Measurements from ENCODE around the gene NDUFA8.
A peak's percentile ranks its signal among the peaks of the same experiment; 100 is the strongest.

The NDUFA8 gene

DNA sequence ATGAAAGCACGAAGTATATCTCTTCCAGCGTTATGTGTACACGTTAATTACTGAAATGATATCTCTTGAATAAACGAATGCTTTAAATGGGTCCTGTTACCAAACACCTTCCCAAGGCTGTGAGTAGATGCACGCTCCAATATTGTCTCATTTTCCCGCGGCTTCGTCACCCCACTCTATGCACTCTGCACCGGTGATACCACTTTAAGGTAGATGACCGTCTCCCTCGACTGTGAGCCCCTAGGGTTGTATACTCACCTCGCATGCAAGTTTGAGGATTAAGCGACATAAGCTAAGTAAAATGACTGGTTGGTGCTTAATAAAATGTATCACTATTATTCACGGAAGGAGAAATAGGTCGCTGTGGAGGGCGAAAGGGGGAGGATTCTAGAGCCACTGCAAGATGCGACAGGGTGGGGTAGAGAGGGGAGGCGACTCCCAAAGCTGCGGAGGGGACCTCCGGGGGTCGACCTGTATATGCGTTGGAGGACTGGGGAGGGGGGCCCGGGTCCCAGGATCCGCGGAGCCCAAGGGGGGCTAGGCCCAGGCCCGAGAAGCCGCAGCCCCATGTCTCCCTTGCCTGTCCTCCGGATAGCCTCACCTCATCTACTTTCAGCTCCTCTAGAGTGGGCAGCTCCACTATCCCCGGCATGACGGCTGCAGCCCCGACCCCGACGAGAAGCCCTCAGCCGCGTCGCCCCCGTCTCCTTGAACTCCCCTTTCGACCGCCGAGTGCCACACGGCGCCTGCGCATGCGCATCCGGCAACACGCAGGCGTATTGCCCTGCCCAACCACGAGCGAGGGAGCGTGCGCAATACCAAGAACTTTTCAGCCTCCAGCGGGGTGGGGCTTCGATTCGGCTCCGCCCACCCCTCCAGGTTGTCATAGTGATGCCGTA lies at the start of gene NDUFA8, which contains the start of gene MORN5:
Gene NDUFA8 (minus strand): TSS at position 754 of the 899 bp plus-strand sequence. CDS start 102 bp downstream, at position 652.
Gene MORN5 (plus strand): TSS at position 883 of the 899 bp plus-strand sequence. CDS start 65 bp downstream, outside the sequence.
- DNase-seq, result peak; percentile 98

DNA sequence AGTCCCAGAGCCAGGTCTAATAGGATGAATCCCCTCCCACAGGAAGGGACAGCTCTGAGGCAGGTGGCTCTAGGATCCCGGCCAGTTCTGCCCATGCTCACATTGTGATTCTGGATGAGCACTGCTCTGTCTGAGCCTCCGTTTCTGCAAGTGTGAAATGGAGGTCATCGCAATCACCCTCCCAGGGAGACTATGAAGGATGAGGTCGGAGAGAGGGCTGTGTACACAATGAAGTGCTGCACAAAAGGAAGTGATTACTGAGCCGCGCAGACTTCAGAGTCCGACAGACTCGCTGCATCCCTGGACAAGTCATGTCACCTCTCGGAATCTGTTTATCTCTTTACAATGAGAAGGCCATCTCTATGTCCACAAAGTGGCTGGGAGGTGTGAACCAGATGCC lies 47.5 kb upstream of the NDUFA8 start:
- DNase-seq, result no peak

DNA sequence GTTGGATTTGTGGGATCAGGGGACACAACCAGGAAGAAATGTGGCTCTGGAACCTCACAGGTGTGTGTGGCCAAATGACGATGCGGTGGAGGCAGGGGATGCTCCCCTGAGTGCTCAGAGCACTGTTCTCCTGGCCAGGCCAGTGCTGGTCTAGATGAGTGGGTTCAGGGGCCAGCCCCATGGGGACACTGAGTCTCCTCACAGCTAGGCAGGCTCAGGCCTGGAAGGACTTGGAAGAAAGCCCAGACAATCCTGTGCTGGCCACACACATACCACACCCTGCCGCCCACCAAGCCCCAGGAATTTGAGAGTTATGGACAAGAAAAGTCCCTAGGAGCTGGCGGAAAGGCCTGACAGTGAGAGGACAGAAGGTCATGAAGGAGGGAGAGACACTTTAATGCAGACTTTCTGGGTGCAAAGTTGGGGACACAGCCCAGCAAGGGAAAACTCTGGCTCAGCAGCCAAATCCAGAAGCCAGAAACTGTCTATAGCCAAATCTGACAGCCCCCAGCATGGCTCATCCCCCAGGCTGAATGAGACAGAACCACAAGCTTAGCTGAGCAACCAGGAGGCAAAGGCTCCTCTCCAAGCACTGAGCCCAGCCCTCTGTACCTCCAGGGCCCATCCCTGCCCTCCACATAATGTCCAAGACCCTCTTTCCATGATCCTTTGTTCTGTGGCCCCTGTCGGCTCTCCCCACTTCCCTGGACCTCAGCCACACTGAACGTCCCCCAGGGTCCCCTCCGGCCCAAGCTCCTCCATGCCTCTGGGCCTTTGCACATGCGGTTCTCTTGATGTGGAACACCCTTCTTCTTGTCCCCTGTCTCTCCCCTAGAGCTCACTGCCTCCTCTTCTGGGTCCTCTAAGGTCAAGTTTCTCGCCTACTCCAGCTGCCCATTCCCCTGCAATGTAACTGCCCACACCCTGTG lies 46.8 kb upstream of the NDUFA8 start:
- DNase-seq, result no peak

DNA sequence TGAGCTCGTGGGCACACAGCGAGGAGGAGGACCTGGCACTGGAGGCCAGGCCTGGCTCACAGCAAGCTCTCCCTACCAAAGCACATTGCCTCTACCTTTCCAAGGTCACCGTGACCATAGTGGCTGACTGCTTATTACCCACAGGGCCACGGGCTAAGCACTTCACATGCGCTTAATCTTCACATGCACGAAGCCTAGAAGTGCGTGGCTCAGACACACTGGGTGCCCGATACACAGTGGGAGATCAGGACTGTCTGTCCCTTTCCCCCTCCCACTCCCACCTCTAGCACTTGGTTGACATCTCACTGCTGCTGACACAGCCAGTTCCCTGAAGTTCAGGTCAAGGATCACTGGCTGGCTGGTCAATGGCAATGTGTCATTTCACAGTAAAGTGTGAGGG lies 45.6 kb upstream of the NDUFA8 start:
- no peak for DNase-seq

DNA sequence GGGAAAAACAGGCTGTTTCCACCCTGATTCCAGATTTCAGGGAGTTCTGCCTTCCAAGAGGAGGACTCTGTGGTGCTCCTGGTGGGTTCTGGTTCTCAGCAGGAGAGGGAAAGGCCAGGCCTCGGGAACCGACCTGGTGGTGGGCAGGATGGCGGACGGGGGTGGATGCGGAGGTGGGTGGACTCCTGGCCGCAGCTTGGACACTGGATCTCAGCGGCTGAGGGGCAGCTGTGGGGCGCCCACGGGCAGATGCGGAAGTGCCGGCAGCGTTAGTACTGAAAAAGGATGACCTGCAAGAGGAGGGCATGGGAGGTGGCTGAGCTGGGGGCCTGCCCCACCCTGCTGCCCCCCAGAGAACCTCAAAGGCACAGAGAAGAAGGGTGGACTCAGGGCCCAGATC lies 44.9 kb upstream of the NDUFA8 start:
- DNase-seq, result no peak

DNA sequence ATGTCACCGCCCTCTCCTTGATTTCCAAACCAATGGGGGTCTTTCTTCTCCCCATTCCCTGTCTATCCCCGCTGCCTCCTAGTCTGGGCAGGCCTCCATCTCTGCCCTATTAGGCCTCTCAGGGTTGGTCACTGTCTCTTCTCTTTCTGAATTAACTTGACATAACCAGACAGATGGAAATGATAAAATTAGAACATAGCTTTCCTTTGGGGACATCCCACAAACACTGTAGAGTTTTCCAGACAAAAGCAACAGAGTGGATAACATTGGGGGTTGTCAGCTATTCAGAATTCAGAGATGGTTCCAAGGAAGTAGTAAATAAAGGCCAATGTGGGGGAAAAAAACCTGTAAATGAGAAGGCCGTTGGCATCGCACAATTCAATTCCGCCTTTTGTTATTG lies 44.5 kb upstream of the NDUFA8 start:
- no peak for DNase-seq

DNA sequence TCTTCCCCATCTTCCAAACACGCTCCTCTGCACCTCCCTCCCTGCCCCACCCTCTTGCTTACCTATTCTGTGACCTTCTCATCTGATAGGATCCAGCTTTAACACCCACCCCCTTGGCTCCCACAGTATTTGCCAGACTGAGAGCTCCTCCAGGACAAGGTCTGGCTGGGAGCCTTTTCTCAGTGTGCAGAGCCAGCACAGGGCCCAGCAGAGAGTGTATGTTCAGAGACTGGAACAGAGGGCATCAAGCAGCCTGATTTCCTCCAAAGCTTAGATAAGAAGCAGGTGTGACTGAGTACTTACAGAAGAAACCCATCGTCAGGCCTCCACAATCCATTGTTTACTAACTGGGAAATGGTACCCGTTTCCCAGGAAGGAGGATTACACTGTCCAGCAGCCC lies 42.5 kb upstream of the NDUFA8 start:
- DNase-seq, result no peak

DNA sequence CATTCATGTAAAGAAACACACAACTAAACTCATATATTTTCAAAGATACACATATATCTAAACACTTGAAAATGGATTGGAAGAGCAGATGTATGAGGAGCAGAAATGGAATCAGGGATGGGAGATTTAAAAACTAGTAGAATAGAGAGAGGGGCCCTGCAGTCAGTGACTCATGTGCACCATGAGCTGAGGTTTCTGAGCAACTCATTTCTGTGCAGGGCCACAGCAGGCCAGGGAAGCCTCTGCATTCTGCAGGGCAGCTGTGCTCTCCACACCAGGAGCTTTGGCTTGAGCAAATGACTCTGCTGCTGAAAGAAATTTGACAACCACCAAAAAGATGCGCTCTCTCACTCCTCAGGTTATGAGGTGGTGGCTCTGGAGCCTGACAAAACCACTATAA lies 42.1 kb upstream of the NDUFA8 start:
- DNase-seq, result no peak

DNA sequence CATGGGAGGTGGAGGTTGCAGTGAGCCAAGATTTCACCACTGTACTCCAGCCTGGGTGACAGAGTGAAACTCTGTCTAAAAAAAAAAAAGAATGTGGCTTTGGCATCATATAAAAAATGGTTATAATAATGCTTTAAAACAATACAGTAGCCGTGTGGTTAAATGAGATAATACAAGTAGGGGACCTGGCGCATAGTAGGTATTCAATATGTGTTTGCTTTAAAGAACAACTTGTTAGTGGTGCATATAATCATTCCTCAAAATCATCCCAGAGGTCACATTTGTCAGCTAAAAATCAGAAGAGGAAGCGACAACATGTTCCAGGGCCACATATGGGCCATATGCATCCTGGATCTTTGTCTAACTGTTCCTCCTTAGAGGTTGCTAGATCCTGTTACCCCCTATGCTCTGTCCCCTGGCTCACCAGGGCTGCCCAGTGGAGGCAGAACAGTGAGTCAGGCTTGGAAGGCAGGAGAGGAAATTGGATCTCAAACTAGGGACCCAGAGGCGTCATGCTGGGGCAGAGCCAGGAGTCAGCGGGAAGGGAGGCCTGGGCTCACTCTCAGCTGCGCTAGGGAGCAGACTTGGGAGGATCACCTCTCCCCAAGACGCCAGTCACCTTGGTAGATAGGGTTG lies 41.5 kb upstream of the NDUFA8 start:
- no peak for DNase-seq

DNA sequence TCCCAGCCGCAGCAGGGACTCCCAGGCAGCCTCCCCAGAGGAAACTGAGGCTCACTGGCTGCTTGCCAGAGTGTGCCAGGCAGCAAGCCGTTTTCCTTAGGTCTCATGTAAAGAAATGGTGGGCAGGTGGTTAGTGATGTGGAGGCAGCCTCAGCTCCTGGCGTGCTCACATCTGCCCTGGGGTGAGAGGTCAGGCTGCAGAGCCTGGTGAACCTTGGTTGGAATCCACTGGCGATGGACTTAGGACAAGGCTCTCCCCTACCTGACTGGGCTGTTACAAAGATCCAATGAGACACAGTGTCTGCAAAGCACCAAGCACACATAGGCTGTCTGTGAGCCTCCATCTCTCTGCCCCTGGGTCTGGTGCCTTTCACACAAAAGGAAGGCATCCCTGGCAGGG lies 38.3 kb upstream of the NDUFA8 start:
- DNase-seq, result no peak

DNA sequence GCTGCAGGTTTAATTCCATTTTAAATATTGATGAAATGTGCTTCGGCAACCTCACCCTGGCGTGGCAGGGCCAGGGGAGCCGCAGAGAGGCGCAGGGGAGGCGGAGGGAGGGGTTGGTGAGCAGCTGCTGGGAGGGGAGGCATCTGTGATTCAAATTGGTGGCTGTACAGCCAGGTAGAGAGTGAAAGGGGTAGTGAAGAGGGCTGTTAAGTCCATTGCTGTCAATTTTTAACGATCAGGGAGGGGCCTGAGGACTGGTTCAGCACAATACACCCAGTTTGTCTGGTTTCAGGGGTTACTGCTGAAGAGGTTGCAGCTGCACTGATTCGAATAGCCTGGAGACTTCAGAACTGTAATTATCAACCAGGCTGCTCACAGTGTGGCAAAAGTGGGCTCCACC lies 37.8 kb upstream of the NDUFA8 start:
- DNase-seq, result no peak

DNA sequence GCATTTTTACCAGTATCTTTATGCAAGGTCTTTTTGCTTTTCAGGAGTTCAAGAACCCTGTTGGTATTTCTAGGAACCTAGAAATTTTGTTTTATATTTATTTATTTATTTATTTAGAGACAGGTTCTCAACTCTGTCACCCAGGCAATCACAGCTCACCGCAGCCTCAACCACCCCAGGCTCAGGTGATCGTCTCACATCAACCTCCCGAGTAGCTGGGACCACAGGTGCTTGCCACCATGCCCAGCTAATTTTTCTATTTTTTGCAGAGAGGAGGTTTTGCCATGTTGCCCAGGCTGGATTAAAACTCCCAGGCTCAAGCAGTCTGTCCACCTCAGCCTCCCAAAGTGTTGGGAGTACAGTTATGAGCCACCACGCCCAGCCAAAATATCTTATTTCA lies 36.3 kb upstream of the NDUFA8 start:
- DNase-seq, result no peak

DNA sequence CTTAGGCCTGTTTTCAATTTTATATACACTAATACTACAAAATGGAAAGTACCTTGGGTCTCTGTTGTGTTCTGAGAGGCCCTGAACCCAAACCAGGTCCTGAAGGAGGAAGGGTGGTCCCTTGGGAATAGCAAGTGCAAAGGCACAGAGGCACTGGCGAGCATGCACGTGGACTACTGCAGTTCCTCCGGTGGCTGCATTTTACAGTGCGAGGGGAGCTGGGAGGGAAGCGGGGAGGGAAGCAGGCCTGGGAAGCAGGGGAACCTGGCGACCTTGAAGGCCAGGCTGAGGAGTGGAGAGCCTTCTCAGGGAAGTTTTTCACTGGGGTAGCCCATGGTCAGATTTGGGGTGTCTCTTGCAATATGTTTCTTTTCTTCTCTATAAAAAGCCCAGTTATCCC lies 34.1 kb upstream of the NDUFA8 start:
- DNase-seq, result no peak

DNA sequence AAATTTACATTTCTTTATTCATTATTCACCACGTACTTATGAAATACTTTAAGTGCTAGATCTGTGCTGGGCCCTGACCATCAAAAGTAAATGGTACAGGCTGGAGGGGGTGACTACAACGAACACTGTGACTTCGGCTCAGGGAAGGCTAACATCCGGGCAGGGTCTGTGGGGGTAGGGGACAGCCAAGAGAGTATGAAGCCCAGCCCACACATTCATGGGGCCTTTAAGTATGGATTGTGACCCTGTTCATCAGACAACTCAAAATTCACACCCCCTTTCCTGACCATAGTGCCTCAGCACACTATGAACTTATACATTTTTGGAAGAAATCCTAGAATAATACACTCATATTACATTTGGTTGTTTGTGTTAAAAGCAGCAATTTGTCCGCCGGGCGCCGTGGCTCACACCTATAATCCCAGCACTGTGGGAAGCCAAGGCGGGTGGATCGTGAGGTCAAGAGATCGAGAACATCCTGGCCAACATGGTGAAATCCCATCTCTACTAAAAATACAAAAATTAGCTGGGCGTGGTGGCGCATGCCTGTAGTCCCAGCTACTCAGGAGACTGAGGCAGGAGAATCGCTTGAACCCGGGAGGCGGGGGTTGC lies 33.4 kb upstream of the NDUFA8 start:
- no peak for DNase-seq

DNA sequence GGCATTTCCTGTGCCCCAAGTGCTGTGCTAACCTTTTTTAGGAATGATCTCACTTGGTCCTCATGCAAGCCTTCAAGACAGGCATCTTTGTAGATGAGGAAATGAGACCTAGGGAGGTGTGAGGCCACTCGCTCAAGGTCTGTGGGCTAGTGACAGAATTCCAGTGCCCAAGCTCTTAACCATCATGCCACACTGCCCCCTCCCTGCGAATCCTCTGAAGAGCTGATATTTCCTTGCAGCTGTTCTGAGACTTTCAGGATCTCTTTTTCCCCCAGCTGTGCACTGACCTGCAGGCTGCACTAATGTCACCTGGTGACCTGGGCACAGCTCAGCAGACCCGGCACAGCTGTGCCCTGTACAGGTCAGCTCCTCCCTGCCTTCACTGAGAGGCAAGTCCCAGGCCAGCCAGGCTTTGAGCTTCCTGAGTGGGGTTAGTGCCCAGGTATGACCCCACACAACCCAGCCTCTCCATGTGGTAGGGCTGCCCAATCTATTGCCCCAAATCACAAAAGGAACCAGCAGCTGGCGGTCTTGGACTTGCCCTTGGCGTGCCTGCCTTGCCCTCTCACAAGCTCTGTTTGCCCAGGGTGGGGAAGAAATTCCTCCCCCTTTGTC lies 32.8 kb upstream of the NDUFA8 start:
- no peak for DNase-seq

DNA sequence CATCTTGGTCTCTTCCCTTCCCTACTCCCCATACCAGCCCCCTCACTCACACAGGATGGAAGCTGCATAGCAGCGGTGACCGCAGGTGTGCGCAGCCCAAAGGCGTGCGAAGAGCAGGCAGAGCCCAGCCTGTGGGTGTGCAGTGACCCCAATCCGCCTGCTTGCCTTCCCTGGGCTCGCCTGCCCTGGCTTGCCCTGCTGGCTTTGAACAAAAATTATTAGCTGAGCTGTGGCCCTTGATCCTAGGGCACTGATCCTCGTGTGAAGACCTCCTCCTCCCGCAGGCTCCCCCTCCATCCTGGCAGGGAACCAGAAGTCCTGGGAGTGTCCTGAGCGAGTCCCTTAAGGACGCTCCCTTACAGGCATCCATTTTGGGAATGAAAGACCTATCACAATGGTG lies 32.0 kb upstream of the NDUFA8 start:
- DNase-seq, result no peak

DNA sequence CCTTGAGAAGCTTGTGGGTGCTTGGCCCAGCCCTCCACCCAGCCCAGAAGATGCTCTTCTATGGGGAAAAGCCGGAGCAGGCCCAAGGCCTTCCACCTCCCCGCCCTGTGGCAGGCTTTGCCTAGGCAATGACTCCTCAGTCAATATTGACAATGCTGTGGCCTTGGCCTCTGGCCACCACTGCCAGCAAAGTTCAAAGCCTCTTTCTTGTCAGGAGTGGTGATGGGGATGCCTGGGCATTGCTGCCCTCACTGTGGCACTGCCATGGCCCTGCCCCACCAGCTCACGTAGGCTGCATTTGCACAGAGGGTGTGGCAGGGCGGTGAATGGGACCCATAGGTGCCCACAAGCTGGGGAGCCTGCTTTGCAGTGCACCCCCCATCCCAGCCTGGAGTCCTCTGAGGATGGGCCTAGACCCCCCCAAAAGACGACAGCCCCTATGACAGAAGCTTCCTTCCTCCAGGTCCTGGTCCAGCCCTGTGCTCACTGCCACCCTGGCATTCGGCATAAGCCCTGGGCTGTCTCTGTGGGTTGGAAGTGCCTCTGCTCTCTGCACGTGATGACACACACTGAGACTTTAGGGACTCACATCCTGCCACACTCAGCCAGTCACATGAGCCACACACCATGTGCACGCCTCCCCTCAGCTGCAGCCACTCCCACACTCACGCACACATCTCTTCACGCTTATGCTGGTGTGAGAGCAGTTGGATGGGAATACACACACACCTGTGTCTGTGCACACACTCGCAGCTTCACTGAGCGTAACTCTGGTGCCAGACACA lies 31.2 kb upstream of the NDUFA8 start:
- DNase-seq, result no peak

DNA sequence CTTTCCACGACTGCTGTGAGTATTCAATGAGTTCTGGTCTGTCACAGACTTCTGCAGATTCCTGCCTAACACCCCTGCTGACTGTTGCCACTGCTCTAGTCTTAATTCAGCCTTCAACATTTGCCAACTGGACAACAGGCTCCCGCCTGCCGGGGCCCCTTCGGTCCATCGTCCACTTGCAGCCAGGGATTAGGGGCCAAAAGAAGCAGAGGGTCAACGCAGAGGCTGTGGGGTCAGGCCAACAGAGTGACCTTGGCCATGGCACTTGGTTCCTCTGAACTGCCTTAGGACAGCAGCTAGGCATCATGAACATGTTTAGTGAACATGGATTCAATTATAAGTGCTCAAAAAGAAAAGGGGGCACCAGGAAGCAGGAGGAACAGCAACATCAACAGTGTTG lies 28.8 kb upstream of the NDUFA8 start:
- DNase-seq, result no peak

DNA sequence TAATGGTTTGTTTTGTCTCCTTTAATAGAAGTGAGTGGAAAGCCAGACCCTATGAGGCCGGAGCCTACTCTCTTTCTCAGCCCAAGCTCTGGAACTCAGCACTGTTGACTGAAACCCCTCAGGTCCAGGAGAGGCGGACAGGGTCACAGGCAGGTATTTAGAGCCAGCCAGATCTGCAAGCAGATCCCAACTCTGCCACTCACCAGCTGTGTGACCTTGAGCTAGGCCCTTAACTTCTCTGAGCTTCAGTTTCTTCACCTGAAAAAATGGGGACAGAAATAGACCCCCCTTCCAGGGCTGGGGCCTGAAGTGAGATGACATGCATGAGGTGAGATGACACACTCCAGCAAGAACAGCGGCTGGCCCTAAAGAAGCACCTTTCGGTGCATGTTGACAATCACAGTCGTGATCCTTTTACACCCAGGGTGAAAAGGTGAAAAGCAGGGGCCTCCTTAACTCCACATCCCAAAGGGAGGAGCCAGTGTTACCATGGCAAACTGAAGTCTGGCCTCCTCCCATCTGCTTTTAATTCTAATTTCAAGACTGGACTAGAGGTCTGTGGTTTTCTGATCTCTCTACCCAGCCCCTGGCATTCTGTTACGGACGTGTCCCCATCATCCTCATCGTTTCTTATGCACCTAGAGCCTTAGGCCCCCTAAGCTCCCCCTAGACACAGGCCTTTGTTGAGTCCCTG lies 27.3 kb upstream of the NDUFA8 start:
- DNase-seq, result no peak

DNA sequence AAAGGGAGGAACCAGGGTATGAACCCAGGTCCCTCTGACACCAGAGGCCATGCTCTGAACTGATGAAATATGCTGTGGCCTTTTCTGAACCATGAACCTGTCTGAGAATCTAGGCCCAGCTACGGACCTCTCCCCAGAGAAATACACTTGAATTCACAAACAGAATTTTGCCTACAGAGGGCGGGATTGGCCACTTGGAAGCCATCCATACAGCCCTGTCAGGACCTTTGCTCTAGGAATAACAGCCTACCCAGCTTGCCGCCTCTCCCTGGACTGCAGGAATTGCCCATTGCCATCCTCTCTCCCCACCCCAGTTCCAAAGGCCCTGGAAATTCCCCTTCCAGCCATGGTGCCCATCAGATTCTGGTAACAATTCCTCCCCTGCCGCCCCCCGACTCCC lies 26.7 kb upstream of the NDUFA8 start:
- no peak for DNase-seq

DNA sequence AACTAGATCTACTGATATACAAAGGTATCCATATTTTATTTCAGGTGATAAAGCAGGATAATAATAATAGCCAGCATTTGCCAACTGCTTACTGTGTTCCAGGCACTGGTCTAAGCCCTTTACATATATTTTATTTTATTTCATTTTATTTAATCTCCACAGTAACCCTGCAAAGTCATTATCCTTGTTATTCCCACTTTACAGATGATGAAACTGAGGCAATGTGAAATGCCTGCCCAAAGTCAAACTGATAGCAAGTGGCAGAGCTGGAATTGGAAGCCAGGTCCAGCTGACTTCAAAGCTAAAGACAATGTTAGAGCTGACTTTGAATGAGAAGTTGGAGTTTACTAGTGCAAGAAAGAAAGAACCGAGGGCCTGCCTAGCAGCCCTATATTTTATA lies 25.0 kb upstream of the NDUFA8 start:
- DNase-seq, result no peak
